Measurements from ENCODE around the gene SLC16A12. TPM values are rescaled to one million over a fixed set of nuclear protein-coding genes. Genes with fewer than 3 reads are reported as not detected.
"Not testable (repeated sequence)": the region's sequence is repeated elsewhere in the genome, so short reads cannot be mapped to it uniquely, and the experiment has no call there.

SLC16A12 gene
- total and polyA plus RNA-seq, 4 experiments from 2014 or later: not detected

- H3K4me1 Mint-ChIP-seq: peaks cover 42 to 79% (median 59%) of the 10 kb centered on the region in 4 donors
- peaks cover 59% of the 10 kb centered on the region for H3K4me1 ChIP-seq (ENCODE audit: insufficient read depth, low read length)
- no peak for DNase-seq
- no peak overlapping the region for H3K27ac ChIP-seq (ENCODE audit: low read depth, low read length)
- H3K4me3 ChIP-seq (ENCODE audit: low read length in 2 of 2): no peak overlapping the region
- no peaks in the 10 kb centered on the region for H3K27me3 ChIP-seq (ENCODE audit: insufficient read depth, low read length)
- peak overlapping the region; percentile 79 to 99 (median 98) for H3K27ac Mint-ChIP-seq
- H3K9me3 ChIP-seq (ENCODE audit: control insufficient read depth in 1 of 2, low read length in 2 of 2): no peaks in the 10 kb centered on the region
- H3K9me3 Mint-ChIP-seq: peaks cover 0 to 3% (median 0%) of the 10 kb centered on the region in 8 donors
- intact Hi-C loops (cut with micrococcal nuclease): loop anchor here (10.0 kb wide), 3 partner anchors 332 to 1602 kb away; partner anchors contain the start of genes ATAD1 and FAS
- ChIA-PET CTCF (ENCODE audit: partially characterized antibody) (interaction anchor here (1.2 kb wide), 1 partner anchor 10 kb away, joined by 3 read pairs; no protein-coding TSS in a partner anchor), POLR2A (ENCODE audit: partially characterized antibody) (interaction anchor here (1.2 to 6.3 kb wide), 2 partner anchors 115 to 285 kb away, joined by 8 to 53 read pairs; partner anchors contain the start of genes IFIT2 and KIF20B)
- H3K27me3 Mint-ChIP-seq: no peaks in the 10 kb centered on the region
- peaks cover 7% of the 10 kb centered on the region for H3K36me3 ChIP-seq (ENCODE audit: insufficient read depth, low read length)
- peaks cover 12 to 45% of the 10 kb centered on the region in 2 donors for H3K36me3 Mint-ChIP-seq
- peak overlapping the region; percentile 93 to 96 (median 94) for H3K4me3 Mint-ChIP-seq
Observed at GRCh38 chr10:89416465-89416864, 118.9 kb downstream of the SLC16A12 start.

- CTCF ChIA-PET (ENCODE audit: partially characterized antibody): interaction anchor here (0.9 to 3.8 kb wide), 5 partner anchors 14 to 164 kb away, joined by 4 to 27 read pairs (median 7); partner anchors contain the start of genes IFIT1, IFIT2 and LIPA
- peaks cover 0 to 3% (median 0%) of the 10 kb centered on the region in 8 donors for H3K9me3 Mint-ChIP-seq
Observed at GRCh38 chr10:89414879-89415821, 120.2 kb downstream of the SLC16A12 start.

GRCh38 chr10:89414146-89414878 lies 121.1 kb downstream of the SLC16A12 start, which contains the start of gene IFIT5:
TSS of gene IFIT5 (plus strand) at chr10:89414568. CDS start at chr10:89414799, 231 bp downstream.
- Mint-ChIP-seq H3K27ac (peak within 1 kb of the TSS; percentile 98 to 99 (median 98)), H3K9me3 (peaks cover 0 to 3% (median 0%) of the 10 kb centered on the region in 8 donors), H3K4me1 (peaks cover 43 to 81% (median 55%) of the 10 kb centered on the region in 4 donors), H3K36me3 (peaks cover 4 to 29% of the 10 kb centered on the region in 2 donors), H3K27me3 (no peaks in the 10 kb centered on the region), H3K4me3 (peak within 1 kb of the TSS; percentile 93 to 96 (median 94))
- Histone ChIP-seq H3K4me1 (ENCODE audit: insufficient read depth, low read length) (peaks cover 58% of the 10 kb centered on the region), H3K4me3 (ENCODE audit: low read length in 2 of 2) (peak within 1 kb of the TSS; percentile 94), H3K9me3 (ENCODE audit: control insufficient read depth in 1 of 2, low read length in 2 of 2) (no peaks in the 10 kb centered on the region), H3K27me3 (ENCODE audit: insufficient read depth, low read length) (no peaks in the 10 kb centered on the region), H3K36me3 (ENCODE audit: insufficient read depth, low read length) (peaks cover 7% of the 10 kb centered on the region), H3K27ac (ENCODE audit: low read depth, low read length) (peak within 1 kb of the TSS; percentile 91)
- ChIA-PET CTCF (ENCODE audit: partially characterized antibody) (interaction anchor here (0.7 to 3.8 kb wide), 12 partner anchors 9 to 587 kb away, joined by 3 to 27 read pairs (median 4); partner anchors contain the start of genes IFIT1, IFIT2 and LIPA), POLR2A (ENCODE audit: partially characterized antibody) (interaction anchor here (0.6 to 6.3 kb wide), 16 partner anchors 10 to 1465 kb away, joined by 3 to 59 read pairs (median 5); partner anchors contain the start of genes FAS, IFIT1, IFIT2 and IFIT3)
- intact Hi-C loops (cut with micrococcal nuclease): loop anchor here (1.0 to 10.0 kb wide), 9 partner anchors 12 to 1600 kb away; partner anchors contain the start of genes ATAD1, FAS, IFIT1 and KIF20B
- peak; percentile 78 to 83 (median 81) for DNase-seq

More at GRCh38 chr10:89414879-89415821, 120.2 kb downstream of the SLC16A12 start:
- peaks cover 7% of the 10 kb centered on the region for H3K36me3 ChIP-seq (ENCODE audit: insufficient read depth, low read length)
- Mint-ChIP-seq H3K27ac (peak overlapping the region; percentile 98 to 99 (median 98)), H3K4me1 (peaks cover 44 to 83% (median 60%) of the 10 kb centered on the region in 4 donors), H3K36me3 (peaks cover 4 to 33% of the 10 kb centered on the region in 2 donors), H3K27me3 (no peaks in the 10 kb centered on the region), H3K4me3 (peak overlapping the region; percentile 93 to 96 (median 94))
- H3K27me3 ChIP-seq (ENCODE audit: insufficient read depth, low read length): no peaks in the 10 kb centered on the region
- POLR2A ChIA-PET (ENCODE audit: partially characterized antibody): interaction anchor here (0.9 to 6.3 kb wide), 14 partner anchors 9 to 424 kb away, joined by 3 to 59 read pairs (median 6); partner anchors contain the start of genes FAS, IFIT1, IFIT2 and IFIT3
- peaks cover 63% of the 10 kb centered on the region for H3K4me1 ChIP-seq (ENCODE audit: insufficient read depth, low read length)
- H3K4me3 ChIP-seq (ENCODE audit: low read length in 2 of 2): peak overlapping the region; percentile 94
- H3K9me3 ChIP-seq (ENCODE audit: control insufficient read depth in 1 of 2, low read length in 2 of 2): no peaks in the 10 kb centered on the region
- H3K27ac ChIP-seq (ENCODE audit: low read depth, low read length): peak overlapping the region; percentile 91
- intact Hi-C loops (cut with micrococcal nuclease): loop anchor here (1.0 to 10.0 kb wide), 9 partner anchors 11 to 1600 kb away; partner anchors contain the start of genes ATAD1, FAS, IFIT1 and KIF20B
- DNase-seq: peak; percentile 52 to 62 (median 57)

- intact Hi-C loops (cut with micrococcal nuclease): loop anchor here (10.0 kb wide), 3 partner anchors 329 to 1599 kb away; partner anchors contain the start of genes ATAD1 and FAS
- Mint-ChIP-seq H3K36me3 (peaks cover 8 to 28% of the 10 kb centered on the region in 2 donors), H3K4me1 (peaks cover 42 to 79% (median 55%) of the 10 kb centered on the region in 4 donors), H3K27me3 (no peaks in the 10 kb centered on the region), H3K27ac (peak overlapping the region; percentile 98 to 99 (median 98)), H3K4me3 (peak overlapping the region; percentile 93 to 96 (median 94)), H3K9me3 (peaks cover 0 to 3% (median 0%) of the 10 kb centered on the region in 8 donors)
- peak overlapping the region; percentile 91 for H3K27ac ChIP-seq (ENCODE audit: low read depth, low read length)
- H3K4me1 ChIP-seq (ENCODE audit: insufficient read depth, low read length): peaks cover 50% of the 10 kb centered on the region
- no peaks in the 10 kb centered on the region for H3K27me3 ChIP-seq (ENCODE audit: insufficient read depth, low read length)
- CTCF ChIA-PET (ENCODE audit: partially characterized antibody): interaction anchor here (1.0 to 3.8 kb wide), 11 partner anchors 9 to 586 kb away, joined by 3 to 27 read pairs (median 5); partner anchors contain the start of genes IFIT1, IFIT2 and LIPA
- POLR2A ChIA-PET (ENCODE audit: partially characterized antibody): interaction anchor here (1.0 to 6.3 kb wide), 11 partner anchors 10 to 423 kb away, joined by 3 to 59 read pairs (median 8); partner anchors contain the start of genes FAS, IFIT1, IFIT2 and IFIT3
- no peaks in the 10 kb centered on the region for H3K9me3 ChIP-seq (ENCODE audit: control insufficient read depth in 1 of 2, low read length in 2 of 2)
- H3K36me3 ChIP-seq (ENCODE audit: insufficient read depth, low read length): peaks cover 6% of the 10 kb centered on the region
- peak overlapping the region; percentile 94 for H3K4me3 ChIP-seq (ENCODE audit: low read length in 2 of 2)
- no peak for DNase-seq
Observed at GRCh38 chr10:89413398-89413912, 121.9 kb downstream of the SLC16A12 start.

GRCh38 chr10:89412276-89412675 lies 123.1 kb downstream of the SLC16A12 start:
- H3K4me1 ChIP-seq (ENCODE audit: insufficient read depth, low read length): peaks cover 38% of the 10 kb centered on the region
- DNase-seq: peak in 4 of 5 donors; percentile 40 to 53 (median 52)
- ChIA-PET POLR2A (ENCODE audit: partially characterized antibody) (interaction anchor here (1.2 to 4.0 kb wide), 4 partner anchors 20 to 289 kb away, joined by 3 to 59 read pairs (median 8); partner anchors contain the start of genes IFIT1, IFIT2, IFIT3 and KIF20B), CTCF (ENCODE audit: partially characterized antibody) (interaction anchor here (1.1 to 3.8 kb wide), 2 partner anchors 19 to 110 kb away, joined by 3 to 27 read pairs; partner anchors contain the start of genes IFIT1 and IFIT2)
- H3K27me3 Mint-ChIP-seq; H3K9me3 ChIP-seq (ENCODE audit: control insufficient read depth in 1 of 2, low read length in 2 of 2); H3K9me3 Mint-ChIP-seq; H3K27ac ChIP-seq (ENCODE audit: low read depth, low read length); H3K27me3 ChIP-seq (ENCODE audit: insufficient read depth, low read length); H3K36me3 ChIP-seq (ENCODE audit: insufficient read depth, low read length); H3K4me3 ChIP-seq (ENCODE audit: low read length in 2 of 2): not testable (repeated sequence)
- intact Hi-C loops (cut with micrococcal nuclease): loop anchor here (10.0 kb wide), 3 partner anchors 327 to 1597 kb away; partner anchors contain the start of genes ATAD1 and FAS
- peak overlapping the region; percentile 61 to 98 (median 79) for H3K27ac Mint-ChIP-seq
- H3K36me3 Mint-ChIP-seq: peaks cover 14 to 18% of the 10 kb centered on the region in 2 donors
- peaks cover 31 to 68% (median 44%) of the 10 kb centered on the region in 4 donors for H3K4me1 Mint-ChIP-seq
- H3K4me3 Mint-ChIP-seq: peak overlapping the region; percentile 36 to 77 (median 54)

All from CD4-positive, alpha-beta memory T cell (primary cell).